NCI-H2227 (cell line): ENCODE measurements around the gene SH3RF1.
A peak's percentile ranks its signal among the peaks of the same experiment; 100 is the strongest.

Experiments
- DNase-seq: peaks from one replicate; lab custom pipeline; 2025; ENCODE audit not compliant: unreplicated experiment; lab: John Stamatoyannopoulos, UW

The SH3RF1 gene

DNA sequence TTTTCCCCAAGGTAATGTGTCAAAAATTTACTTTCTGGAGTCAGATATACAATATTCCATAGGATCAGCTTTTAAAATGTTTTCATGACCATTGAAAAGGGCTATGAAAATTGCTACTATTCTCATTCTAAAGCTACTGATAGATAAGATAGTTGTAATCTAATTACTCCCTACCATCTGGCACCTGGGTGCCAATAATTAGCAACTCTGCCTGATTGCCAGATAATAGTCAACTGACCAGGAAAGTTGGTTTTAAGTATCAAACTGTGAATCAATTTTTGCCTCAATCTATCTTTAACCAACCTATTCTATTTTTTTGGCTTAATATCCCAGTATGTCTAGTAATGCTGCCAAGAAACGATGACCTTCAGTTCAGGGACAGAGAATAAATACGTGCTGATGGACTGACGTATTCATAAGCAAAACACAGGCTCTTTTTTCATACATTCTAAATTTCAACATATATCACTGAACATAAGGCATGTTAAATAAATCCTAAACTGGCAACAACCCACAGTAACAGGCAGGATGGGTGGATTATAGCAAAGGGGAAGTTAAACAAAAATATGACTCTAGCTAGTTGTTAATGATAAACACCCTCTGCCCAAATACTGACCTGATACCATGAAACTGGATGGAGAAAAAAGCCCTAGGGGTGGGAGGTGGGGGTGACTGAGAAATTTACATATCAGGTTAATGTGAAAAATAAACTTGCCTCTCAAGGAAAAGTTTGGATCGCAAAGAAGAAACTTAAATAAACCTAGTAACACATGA, 18.2 kb downstream of the SH3RF1 start:
- no peak for DNase-seq

DNA sequence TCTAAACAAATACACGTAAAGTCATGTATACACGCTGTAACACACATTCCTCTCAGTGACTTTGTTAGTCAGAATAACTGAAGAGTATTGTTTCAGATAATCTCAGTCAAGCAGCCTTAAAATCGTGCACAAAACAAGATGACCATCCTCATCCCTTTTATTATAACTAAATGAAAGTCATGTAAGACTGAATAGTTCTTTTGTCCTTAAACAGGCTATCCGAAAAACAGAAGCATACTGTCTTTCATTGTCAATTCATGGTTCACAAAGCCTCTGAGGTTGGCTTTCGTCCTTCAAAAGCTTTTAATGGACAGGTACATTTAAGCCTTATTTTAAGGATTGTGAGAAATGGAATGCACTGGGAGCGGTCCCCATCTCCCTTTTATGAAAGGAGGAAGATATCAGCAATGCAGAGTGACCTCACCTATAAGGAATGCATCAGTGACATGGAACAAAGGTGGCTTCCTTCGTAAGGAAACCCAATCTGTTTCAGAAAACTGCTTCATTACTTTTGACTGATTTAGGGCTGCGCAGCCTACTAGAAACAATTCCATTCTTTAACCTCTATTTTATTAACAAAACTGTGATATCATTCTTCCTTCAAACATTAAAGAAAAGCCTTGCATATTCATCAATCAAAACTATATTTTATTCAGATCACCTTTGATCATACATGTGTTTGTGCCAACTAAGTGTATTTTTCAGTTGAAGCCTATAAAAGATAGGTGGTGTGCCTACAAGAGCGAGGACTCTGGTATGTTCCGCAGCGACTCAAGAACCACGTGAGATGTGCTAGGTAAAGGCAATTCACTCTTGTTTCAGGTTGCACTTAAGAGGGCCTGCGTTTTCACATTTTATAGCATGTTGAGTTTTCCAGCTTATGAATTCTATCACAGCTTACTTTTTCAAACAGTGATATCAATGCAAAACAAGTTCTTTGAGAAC, 19.2 kb downstream of the SH3RF1 start:
- DNase-seq = no peak

DNA sequence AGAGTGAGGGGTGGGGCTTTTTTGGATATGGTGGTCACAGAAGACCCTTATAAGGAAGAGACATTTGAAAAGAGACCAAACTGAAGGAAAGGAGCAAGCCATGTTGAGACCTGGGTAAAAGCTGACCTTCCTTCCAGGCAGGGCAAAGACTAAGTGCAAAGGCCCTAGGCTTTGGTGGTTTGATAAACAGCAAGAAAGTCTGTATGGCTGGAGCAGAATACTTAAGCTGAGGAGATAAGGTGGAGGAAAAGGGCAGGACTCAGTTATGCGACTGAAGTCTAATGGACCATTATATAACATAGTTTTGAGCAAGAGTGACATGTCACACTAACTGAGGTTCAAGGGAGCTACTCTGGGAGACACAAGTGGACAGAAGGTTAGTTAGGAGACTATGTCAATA, 20.0 kb downstream of the SH3RF1 start:
- DNase-seq = no peak

DNA sequence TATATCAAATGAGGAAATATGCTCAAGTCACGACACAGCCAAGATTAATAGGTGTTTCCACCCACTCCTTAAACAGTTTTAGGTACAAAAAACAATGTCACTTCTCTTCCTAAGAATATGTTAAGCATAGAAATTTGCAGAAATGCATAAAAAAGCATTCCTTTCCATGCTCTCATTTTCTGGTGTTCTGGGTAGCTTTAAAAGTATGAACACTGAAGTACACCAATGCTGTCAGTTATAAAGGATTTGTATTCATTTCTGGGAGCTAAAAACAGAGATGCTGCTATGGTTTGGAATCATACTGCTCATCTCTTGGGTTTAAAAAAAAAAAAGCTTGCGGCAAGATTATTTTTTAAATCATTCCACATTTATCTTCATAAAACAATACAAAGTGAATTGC, 20.8 kb downstream of the SH3RF1 start:
- DNase-seq = no peak

DNA sequence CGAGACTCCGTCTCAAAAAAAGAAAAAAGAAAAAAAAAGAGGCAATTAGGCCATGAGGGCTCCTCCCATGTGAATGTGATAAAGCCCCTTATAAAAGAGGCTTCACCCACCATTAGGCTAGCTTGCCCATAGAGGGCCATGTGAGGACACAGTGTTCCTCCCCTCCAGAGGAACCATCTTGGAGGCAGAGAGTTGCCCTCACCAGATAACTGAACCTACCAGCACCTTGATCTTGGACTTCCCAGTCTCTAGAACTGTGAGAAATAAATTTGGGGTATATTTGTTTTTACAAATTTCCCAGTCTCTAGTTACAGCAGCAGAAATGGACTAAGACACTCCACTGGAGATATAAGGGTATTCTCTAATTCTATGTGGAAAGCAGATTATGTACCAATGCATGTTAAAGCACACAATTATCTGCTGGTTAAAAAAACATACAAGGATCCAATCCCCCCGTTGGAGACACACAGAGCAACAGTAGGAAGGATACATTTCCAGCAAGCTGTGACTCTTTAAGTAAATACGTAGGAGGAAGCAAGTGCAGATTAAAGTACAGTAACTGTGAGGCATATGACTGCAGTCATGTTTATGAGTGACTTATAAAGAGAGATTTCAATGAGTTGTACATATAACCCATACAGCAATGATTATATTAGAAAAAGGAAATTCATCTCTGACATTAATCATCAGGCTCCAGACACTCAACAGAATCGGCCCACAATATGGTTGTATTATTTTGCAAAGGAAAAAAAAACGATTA, 21.4 kb downstream of the SH3RF1 start:
- no peak for DNase-seq

DNA sequence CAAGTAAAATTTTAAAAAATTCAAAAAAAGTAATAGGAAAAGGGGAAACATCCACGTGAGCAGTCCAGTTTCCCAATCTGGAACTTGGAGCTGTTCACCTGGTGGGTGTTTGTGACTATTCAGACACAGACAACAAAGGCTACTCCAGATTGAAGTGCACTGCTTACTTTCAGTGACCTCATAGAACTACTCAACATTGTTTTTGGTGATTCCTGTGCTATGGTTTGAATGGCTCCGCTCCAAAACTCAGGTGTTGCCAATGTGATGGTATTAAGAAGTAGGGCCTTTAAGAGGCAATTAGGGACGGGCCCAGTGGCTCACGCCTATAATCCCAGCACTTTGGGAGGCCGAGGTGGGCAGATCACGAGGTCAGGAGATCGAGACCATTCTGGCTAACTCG, 22.1 kb downstream of the SH3RF1 start:
- DNase-seq = no peak

DNA sequence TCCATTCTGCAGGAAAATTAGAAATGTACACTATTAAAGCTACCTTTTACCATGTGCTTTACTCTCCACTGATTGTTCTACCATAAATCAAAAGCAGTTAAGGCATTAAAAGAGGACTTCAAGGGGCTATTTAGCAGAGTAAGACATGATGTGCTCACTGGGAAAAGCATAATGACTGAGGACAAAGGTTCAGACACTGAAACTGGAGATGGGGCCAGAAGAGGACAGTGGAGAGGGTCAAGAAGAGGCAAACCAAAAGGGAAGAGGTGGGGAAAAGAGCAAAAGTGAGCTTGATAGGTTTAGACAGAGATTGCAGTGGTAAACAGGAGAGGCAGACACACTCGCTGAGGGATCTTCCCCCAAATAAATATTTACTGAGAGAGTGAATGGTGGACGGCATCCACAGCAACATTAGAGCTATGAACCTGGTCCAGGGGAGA, 23.8 kb downstream of the SH3RF1 start:
- DNase-seq = peak; percentile 1

DNA sequence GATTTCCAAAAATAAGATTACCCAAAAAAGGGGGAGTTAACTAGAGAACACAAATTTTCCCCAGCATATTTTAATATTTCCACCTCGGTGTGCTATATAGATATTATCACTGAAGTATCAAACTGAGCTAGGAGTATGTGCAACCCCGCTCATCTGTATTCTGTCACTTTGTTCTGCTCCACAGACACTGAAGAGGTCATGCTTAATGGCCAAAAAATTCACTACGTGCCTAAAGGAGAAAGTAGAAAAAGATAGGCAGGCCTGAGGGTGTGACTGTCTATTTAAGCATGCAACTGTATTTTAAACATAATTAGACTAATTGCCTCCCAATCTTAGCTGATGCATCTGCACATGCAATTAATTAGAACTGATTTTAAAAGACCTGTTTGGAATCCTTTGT, 24.5 kb downstream of the SH3RF1 start:
- no peak for DNase-seq

DNA sequence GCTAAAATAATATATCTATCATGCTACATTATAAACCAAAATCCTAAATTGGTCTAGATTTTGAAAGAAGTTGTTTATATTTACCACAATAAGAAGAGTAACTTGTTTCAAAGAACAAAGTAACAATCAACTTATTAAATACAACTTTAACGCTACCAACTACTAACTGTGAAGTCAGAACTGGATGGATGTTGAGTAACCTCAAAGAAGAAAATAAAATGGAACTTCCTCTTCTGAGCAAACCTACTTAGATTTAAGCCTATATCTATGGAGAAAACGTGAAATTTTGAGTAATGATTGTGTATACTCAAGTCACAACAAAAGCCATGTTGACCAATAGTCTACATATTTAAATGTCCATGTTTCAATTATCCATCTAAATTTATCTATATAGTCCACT, 25.7 kb downstream of the SH3RF1 start:
- no peak for DNase-seq

DNA sequence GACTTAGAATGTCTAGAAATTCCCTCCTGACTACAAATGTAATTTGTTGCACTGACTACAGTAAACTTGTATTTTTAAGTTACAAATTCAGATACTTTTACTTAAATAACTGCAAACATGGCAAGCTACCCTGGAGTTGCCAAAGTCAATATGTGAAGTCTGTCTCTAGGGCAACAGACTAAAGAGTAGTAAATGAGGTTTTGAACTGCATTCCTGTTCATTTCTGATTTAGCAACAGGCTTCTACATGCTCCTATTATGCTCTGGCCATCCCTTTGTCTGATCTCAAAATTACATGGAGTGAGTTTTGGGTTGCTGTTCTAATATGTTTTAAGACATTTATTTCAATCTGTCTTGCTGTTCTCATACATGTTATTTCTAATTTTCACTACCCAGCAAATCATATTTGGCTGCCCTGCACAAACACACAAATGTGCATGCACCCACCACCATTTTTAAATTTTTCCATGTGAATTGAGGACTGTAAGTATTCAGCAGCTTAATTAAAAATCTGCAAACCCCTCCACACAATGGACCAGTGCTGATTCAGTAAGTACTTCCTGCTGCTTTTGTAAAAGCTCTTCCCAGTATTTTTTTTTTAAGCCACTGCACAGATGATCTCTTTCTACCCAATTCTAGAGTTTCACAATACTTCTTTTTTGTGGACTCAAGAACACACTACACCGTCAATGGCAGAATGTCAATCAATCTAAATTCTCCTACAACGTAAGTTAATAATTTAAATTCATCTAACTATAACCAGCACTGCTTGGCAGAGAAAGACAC, 26.7 kb downstream of the SH3RF1 start:
- DNase-seq = no peak

DNA sequence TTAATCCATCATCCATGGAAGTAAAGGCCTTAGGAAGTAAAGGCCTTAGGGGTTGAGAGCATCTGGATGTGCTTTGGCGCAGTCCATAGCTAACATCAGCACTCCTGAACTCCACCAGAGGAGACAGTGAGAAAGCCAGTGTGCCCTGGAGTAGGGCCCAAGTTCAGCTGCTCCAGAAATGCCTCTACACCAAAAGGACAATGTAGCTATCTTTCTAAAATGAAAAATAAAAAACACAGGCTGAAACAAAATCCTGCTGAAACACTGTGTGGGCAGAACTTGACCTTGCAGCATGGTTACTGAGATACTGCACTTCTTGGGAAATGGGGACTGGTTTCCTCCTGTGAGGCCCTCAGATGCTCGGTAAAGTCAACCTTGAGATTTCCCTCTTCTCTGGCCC, 29.3 kb downstream of the SH3RF1 start:
- DNase-seq = no peak

DNA sequence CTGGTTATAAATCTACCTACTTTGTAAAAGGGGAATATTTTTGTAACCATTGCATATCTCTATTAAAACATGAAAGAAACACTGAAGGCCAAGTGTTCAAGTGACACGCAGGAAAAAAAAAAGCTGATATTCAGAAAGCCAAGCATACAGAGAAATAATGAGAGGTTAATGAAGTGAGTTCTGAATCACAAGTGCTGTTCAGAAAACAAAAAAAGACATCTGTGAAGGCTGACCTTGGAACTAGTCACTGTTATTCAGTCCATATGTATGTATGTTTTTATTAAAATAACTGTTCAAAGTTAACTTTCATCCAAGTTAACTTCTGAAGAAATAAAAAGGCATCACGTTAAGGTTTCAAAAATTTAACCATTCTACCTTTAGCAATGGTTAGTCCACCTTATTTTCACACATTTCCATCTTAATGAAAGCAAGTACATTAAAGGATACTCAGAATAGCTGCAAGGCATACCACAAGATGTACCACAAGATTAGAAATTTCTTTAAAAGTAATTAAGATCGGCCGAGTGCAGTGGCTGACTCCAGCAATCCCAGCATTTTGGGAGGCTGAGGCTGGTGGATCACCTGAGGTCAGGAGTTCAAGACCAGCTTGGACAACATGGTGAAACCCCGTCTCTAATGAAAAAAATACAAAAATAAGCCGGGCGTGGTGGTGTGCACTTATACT, 31.4 kb downstream of the SH3RF1 start:
- no peak for DNase-seq

DNA sequence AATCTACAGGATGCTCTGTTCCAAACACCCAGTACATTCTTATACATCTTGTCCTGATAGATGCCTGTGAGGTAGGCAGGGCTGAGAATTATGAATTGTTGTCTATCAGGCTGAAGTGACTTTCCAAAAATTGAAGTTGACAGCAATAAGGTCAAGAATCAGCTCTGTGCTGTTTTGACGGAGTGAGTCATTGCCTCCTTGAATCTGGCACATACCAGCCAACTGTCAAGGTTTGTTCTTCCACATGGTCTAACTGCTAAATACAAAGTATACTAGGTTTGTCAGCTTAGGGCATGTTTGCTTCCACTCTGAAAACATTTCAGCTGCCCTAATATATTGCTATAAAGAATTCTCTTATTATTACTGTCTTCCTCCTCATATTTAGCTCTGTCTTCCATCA, 32.3 kb downstream of the SH3RF1 start:
- DNase-seq = no peak

DNA sequence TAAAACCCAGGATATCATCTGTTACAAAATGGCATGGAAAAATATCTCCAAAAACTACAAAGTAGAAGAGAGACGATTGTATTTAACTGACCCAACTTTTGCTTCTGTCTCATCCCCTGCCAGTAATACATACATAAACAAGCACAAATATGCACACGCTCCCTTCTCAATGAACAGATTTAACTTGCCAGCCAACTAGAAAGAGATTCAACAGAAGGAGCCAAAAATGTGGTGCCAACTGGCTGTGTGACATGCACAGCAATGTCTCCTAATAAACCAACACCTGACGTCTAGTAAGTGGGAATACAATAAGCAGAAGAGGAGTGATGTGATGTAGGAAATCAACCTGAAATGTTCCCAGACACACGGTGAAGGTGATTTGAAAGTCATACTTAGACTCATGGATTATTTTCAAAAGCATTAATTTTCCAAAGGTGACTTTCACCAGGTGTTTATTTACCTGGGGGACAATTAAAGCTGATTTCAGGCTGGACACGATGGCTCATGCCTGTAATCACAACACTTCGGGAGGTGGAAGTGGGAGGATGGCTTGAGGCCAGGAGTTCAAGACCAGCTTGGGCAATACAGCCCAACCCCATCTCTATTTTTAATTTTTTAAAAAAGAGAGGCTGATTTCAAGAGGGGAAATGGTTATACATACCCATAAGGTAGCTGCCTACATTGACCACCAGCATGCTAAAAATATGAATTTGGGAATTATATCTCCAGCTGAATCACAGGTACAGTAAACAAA, 33.7 kb downstream of the SH3RF1 start:
- DNase-seq = no peak

DNA sequence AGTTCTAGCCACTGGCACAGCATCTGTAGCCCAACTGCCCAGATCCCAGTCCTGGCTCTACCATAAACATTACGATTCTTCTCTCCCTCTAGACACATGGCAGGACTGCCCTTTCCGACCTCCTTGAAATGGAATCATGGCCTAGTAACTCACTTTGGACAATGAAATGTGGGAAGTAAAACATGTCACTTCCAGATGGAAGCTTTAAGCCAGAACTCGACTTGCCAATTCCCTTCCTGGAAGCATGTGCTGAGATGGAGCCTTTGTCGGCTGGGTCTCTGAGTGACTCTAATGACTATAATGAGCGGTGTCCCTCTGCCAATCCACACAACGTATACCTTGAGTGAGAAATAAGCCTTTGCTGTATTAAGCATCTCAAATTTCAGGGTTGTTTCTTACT, 34.7 kb downstream of the SH3RF1 start:
- DNase-seq = no peak

DNA sequence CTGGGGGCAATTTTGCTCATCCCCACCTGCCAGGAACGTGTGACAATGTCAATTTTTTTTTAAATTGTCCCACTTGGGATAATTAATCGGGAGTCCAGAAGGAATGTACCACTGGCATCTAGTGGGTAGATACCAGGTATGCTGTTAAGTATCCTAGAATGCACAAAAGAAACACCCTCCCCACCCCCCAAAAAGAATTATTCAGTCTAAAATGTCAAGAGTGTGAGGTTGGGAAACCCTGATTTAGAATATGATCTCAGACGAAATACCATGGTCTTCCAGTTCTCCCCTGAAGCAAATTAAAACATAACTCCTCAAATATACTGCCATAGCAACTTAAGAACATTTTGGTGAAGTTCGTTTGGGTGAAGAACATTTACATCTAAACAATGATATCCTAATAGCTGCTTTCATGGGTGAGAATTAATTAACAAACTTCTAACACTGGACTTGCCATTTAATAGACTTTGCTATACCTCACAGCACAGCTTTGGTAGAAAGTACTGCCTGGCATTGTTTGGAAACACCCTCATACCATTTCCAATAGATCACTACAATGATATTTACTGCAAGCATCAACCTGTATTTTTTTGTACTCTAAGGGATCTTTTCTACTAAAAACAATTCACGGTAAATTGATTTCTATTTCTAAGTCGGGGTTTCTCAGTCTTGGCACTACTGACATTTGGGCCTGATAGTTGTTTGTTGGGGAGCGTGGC, 36.5 kb downstream of the SH3RF1 start:
- no peak for DNase-seq

DNA sequence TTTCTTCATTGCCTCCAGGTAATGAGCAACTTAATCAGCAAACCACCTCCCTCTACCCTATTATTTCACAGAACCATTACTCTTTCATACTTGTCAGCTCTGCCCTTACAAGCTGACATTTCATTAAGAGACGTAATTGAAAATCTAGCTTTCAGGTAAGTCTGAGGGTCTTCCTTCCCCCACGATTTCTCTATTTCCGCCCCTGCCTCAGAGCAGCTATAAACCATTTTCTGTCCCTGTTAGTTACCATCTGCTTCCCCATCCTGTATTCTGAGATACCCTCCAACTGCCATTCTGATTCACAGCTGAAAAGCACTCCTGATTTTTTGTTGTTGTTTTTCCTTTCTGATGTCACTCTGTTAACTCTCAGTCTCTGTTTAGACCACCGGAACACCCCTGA, 37.1 kb downstream of the SH3RF1 start:
- no peak for DNase-seq

DNA sequence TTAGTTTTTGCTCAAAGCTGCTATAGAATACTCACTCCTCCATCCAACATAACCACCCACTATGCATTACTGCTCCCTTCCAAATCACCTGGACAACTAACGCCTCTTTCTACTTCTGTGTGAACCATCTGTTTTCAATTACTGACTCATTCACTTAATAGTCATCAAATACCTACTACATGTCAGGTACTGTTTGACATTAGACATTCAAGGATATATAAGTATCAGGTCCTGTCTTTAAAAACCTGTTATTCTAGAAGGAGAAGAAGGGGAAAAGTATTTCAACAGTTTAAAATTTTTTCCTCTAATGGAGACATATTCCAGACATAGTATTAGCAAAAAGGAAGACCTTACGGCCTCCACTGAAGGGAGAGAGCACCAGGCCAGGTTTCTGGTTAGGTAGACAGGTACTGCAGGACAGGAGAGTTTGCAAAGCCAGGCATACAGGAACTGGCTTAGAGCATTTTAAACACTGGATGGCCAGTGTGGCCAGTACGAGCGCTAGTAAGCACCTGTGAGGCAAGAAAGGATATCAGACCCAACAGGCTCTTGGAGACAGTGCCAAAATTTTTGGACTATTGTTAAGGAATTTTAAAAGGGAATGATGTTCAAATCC, 39.0 kb downstream of the SH3RF1 start:
- no peak for DNase-seq
